Activated naive CD8-positive, alpha-beta T cell (primary cell): ENCODE results near the gene CRY1.
"Not testable (repeated sequence)": the region's sequence is repeated elsewhere in the genome, so short reads cannot be mapped to it uniquely, and the experiment has no call there.

Experiments
- H3K27ac Mint-ChIP-seq: one replicate; pipeline ENCODE4 v1.8.0; 2021; ENCODE audit warnings: mixed read lengths
- H3K27me3 Mint-ChIP-seq: one replicate; pipeline ENCODE4 v1.8.0; 2021; ENCODE audit warnings: mixed read lengths
- H3K36me3 Mint-ChIP-seq: one replicate; pipeline ENCODE4 v1.8.0; 2021; ENCODE audit warnings: mixed read lengths
- H3K4me1 Mint-ChIP-seq: one replicate; pipeline ENCODE4 v1.8.0; 2021; ENCODE audit warnings: low read depth, mixed read lengths
- H3K4me3 Mint-ChIP-seq: one replicate; pipeline ENCODE4 v1.8.0; 2021; ENCODE audit warnings: mild to moderate bottlenecking, mixed read lengths
- H3K9me3 Mint-ChIP-seq: one replicate; pipeline ENCODE4 v1.8.0; 2021; ENCODE audit warnings: low read depth, mixed read lengths

CRY1 gene

GRCh38 chr12:107058190-107058589 is 35.2 kb downstream of the CRY1 start:
- Mint-ChIP-seq H3K27ac (no peak overlapping the region), H3K36me3 (peaks cover 7% of the 10 kb centered on the region), H3K4me1 (peaks cover 14% of the 10 kb centered on the region), H3K27me3 (no peaks in the 10 kb centered on the region), H3K9me3 (no peaks in the 10 kb centered on the region), H3K4me3 (no peak overlapping the region)

- Mint-ChIP-seq H3K27ac (no peak overlapping the region), H3K27me3 (no peaks in the 10 kb centered on the region), H3K36me3 (peaks cover 14% of the 10 kb centered on the region), H3K9me3 (peaks cover 6% of the 10 kb centered on the region), H3K4me3 (no peak overlapping the region), H3K4me1 (peaks cover 17% of the 10 kb centered on the region)
Measured at GRCh38 chr12:107057071-107057834, 36.1 kb downstream of the CRY1 start.

GRCh38 chr12:107053709-107054108 is 39.6 kb downstream of the CRY1 start:
- H3K36me3 Mint-ChIP-seq = peaks cover 32% of the 10 kb centered on the region
- no peak overlapping the region for H3K27ac Mint-ChIP-seq
- H3K9me3 Mint-ChIP-seq = peaks cover 17% of the 10 kb centered on the region
- peaks cover 25% of the 10 kb centered on the region for H3K4me1 Mint-ChIP-seq
- no peak overlapping the region for H3K4me3 Mint-ChIP-seq
- no peaks in the 10 kb centered on the region for H3K27me3 Mint-ChIP-seq

- peaks cover 4% of the 10 kb centered on the region for H3K4me1 Mint-ChIP-seq
- H3K36me3 Mint-ChIP-seq = peaks cover 46% of the 10 kb centered on the region
- no peaks in the 10 kb centered on the region for H3K27me3 Mint-ChIP-seq
- peaks cover 28% of the 10 kb centered on the region for H3K9me3 Mint-ChIP-seq
- no peak overlapping the region for H3K27ac Mint-ChIP-seq
- H3K4me3 Mint-ChIP-seq = no peak overlapping the region
Measured at GRCh38 chr12:107045186-107045585, 48.2 kb downstream of the CRY1 start.

- Mint-ChIP-seq H3K36me3 (peaks cover 44% of the 10 kb centered on the region), H3K9me3 (peaks cover 14% of the 10 kb centered on the region), H3K4me1 (peaks cover 13% of the 10 kb centered on the region), H3K4me3 (no peak overlapping the region), H3K27me3 (no peaks in the 10 kb centered on the region), H3K27ac (no peak overlapping the region)
Measured at GRCh38 chr12:107042801-107043200, 50.5 kb downstream of the CRY1 start.

GRCh38 chr12:107035733-107036132 is 57.6 kb downstream of the CRY1 start:
- Mint-ChIP-seq H3K4me3 (no peak overlapping the region), H3K4me1 (peaks cover 26% of the 10 kb centered on the region), H3K9me3 (no peaks in the 10 kb centered on the region), H3K36me3 (peaks cover 34% of the 10 kb centered on the region), H3K27ac (no peak overlapping the region), H3K27me3 (no peaks in the 10 kb centered on the region)

- peaks cover 31% of the 10 kb centered on the region for H3K4me1 Mint-ChIP-seq
- H3K27me3 Mint-ChIP-seq = no peaks in the 10 kb centered on the region
- H3K4me3 Mint-ChIP-seq = no peak overlapping the region
- H3K36me3 Mint-ChIP-seq = peaks cover 29% of the 10 kb centered on the region
- H3K27ac Mint-ChIP-seq = no peak overlapping the region
- H3K9me3 Mint-ChIP-seq = no peaks in the 10 kb centered on the region
Measured at GRCh38 chr12:107033758-107034739, 59.3 kb downstream of the CRY1 start.

- Mint-ChIP-seq H3K27me3 (no peaks in the 10 kb centered on the region), H3K27ac (no peak overlapping the region), H3K4me3 (no peak overlapping the region), H3K4me1 (peaks cover 38% of the 10 kb centered on the region), H3K9me3 (no peaks in the 10 kb centered on the region), H3K36me3 (peaks cover 21% of the 10 kb centered on the region)
Measured at GRCh38 chr12:107032266-107032665, 61.1 kb downstream of the CRY1 start.

- H3K4me1 Mint-ChIP-seq = peaks cover 43% of the 10 kb centered on the region
- H3K27me3 Mint-ChIP-seq = no peaks in the 10 kb centered on the region
- H3K9me3 Mint-ChIP-seq = no peaks in the 10 kb centered on the region
- H3K36me3 Mint-ChIP-seq = peaks cover 13% of the 10 kb centered on the region
- H3K27ac Mint-ChIP-seq = no peak overlapping the region
- no peak overlapping the region for H3K4me3 Mint-ChIP-seq
Measured at GRCh38 chr12:107031061-107031460, 62.3 kb downstream of the CRY1 start.

- no peaks in the 10 kb centered on the region for H3K9me3 Mint-ChIP-seq
- no peaks in the 10 kb centered on the region for H3K27me3 Mint-ChIP-seq
- peaks cover 3% of the 10 kb centered on the region for H3K36me3 Mint-ChIP-seq
- no peak overlapping the region for H3K4me3 Mint-ChIP-seq
- H3K27ac Mint-ChIP-seq = no peak overlapping the region
- peaks cover 40% of the 10 kb centered on the region for H3K4me1 Mint-ChIP-seq
Measured at GRCh38 chr12:107029081-107029480, 64.3 kb downstream of the CRY1 start.

GRCh38 chr12:107027636-107028053 is 65.7 kb downstream of the CRY1 start:
- Mint-ChIP-seq H3K9me3 (no peaks in the 10 kb centered on the region), H3K36me3 (peaks cover 3% of the 10 kb centered on the region), H3K4me1 (peaks cover 38% of the 10 kb centered on the region), H3K4me3 (peak overlapping the region; percentile 20), H3K27ac (no peak overlapping the region), H3K27me3 (no peaks in the 10 kb centered on the region)

GRCh38 chr12:107026806-107027635 is 66.3 kb downstream of the CRY1 start:
- peaks cover 34% of the 10 kb centered on the region for H3K4me1 Mint-ChIP-seq
- no peaks in the 10 kb centered on the region for H3K27me3 Mint-ChIP-seq
- H3K36me3 Mint-ChIP-seq = no peaks in the 10 kb centered on the region
- peak overlapping the region; percentile 20 for H3K4me3 Mint-ChIP-seq
- H3K9me3 Mint-ChIP-seq = no peaks in the 10 kb centered on the region
- no peak overlapping the region for H3K27ac Mint-ChIP-seq

- not testable (repeated sequence) for H3K9me3 Mint-ChIP-seq, H3K27me3 Mint-ChIP-seq, H3K4me3 Mint-ChIP-seq, H3K36me3 Mint-ChIP-seq, H3K27ac Mint-ChIP-seq
- peaks cover 30% of the 10 kb centered on the region for H3K4me1 Mint-ChIP-seq
Measured at GRCh38 chr12:107026356-107026755, 67.0 kb downstream of the CRY1 start.

- H3K4me3 Mint-ChIP-seq = no peak overlapping the region
- no peaks in the 10 kb centered on the region for H3K9me3 Mint-ChIP-seq
- H3K27me3 Mint-ChIP-seq = no peaks in the 10 kb centered on the region
- no peak overlapping the region for H3K27ac Mint-ChIP-seq
- peaks cover 26% of the 10 kb centered on the region for H3K4me1 Mint-ChIP-seq
- H3K36me3 Mint-ChIP-seq = peaks cover 4% of the 10 kb centered on the region
Measured at GRCh38 chr12:107025671-107026070, 67.7 kb downstream of the CRY1 start.
